Neural progenitor cell (in vitro differentiated cells): ENCODE results near the gene GYG1. TPM values are rescaled to one million over a fixed set of nuclear protein-coding genes. Genes with fewer than 3 reads are reported as not detected.
A peak's percentile ranks its signal among the peaks of the same experiment; 100 is the strongest.

Experiments
- DNase-seq: peaks from one replicate; pipeline ENCODE4 v3.0.0-alpha.2; 2016; ENCODE audit warnings: low spot score
- H2AFZ ChIP-seq: fragments of 200-600 bp; sonication (generic); replicated peaks from 2 replicates; pipeline ENCODE4 v1.6.1; 2016; ENCODE audit warnings: antibody characterized with exemption
- H3F3A ChIP-seq: fragments of 200-600 bp; sonication (generic); 2 replicates; pipeline ENCODE4 v1.6.1; 2016; ENCODE audit warnings: antibody characterized with exemption, low read depth
- H3K27ac ChIP-seq: fragments of 200-600 bp; sonication (generic); 2 replicates; pipeline ENCODE4 v1.5.1; 2016; ENCODE audit warnings: mild to moderate bottlenecking
- H3K27me3 ChIP-seq: fragments of 200-600 bp; sonication (generic); 2 replicates; pipeline ENCODE4 v1.6.1; 2016; ENCODE audit warnings: mild to moderate bottlenecking, moderate library complexity
- H3K36me3 ChIP-seq: fragments of 200-600 bp; sonication (generic); 2 replicates; pipeline ENCODE4 v1.5.1; 2016
- H3K4me1 ChIP-seq: fragments of 200-600 bp; sonication (generic); 2 replicates; pipeline ENCODE4 v1.6.1; 2016; ENCODE audit warnings: mixed run types
- H3K4me2 ChIP-seq: fragments of 200-600 bp; sonication (generic); 2 replicates; pipeline ENCODE4 v1.6.1; 2016
- H3K4me3 ChIP-seq: fragments of 200-600 bp; sonication (generic); 2 replicates; pipeline ENCODE4 v1.5.1; 2016
- H3K79me2 ChIP-seq: fragments of 200-600 bp; sonication (generic); 2 replicates; pipeline ENCODE4 v1.6.1; 2016; ENCODE audit warnings: low read depth
- H3K9ac ChIP-seq: fragments of 200-600 bp; sonication (generic); 2 replicates; pipeline ENCODE4 v1.6.1; 2016
- H3K9me3 ChIP-seq: fragments of 200-600 bp; sonication (generic); 2 replicates; pipeline ENCODE4 v1.5.1; 2016; ENCODE audit warnings: low read depth
- H4K20me1 ChIP-seq: fragments of 200-600 bp; sonication (generic); 2 replicates; pipeline ENCODE4 v1.6.1; 2016; ENCODE audit warnings: low read depth
- H3K27ac Mint-ChIP-seq: 3 replicates; pipeline ENCODE4 v1.8.0; 2021; ENCODE audit warnings: mixed read lengths
- H3K27me3 Mint-ChIP-seq: 2 replicates; pipeline ENCODE4 v1.8.0; 2022; ENCODE audit warnings: low read depth, mild to moderate bottlenecking, inconsistent platforms, moderate library complexity, mixed read lengths; ENCODE audit not compliant: insufficient read depth
- H3K36me3 Mint-ChIP-seq: 3 replicates; pipeline ENCODE4 v1.8.0; 2021; ENCODE audit warnings: mixed read lengths
- H3K4me1 Mint-ChIP-seq: 3 replicates; pipeline ENCODE4 v1.8.0; 2021; ENCODE audit warnings: mixed read lengths
- H3K4me3 Mint-ChIP-seq: 3 replicates; pipeline ENCODE4 v1.8.0; 2021; ENCODE audit warnings: mild to moderate bottlenecking, moderate library complexity, mixed read lengths
- H3K9me3 Mint-ChIP-seq: 3 replicates; pipeline ENCODE4 v1.8.0; 2020; ENCODE audit warnings: mixed read lengths
- CTCF ChIP-seq: fragments of 200-600 bp; sonication (generic); IDR thresholded peaks from 2 replicates; pipeline ENCODE4 v1.5.1; 2017; ENCODE audit warnings: antibody characterized with exemption, mild to moderate bottlenecking
- EZH2 ChIP-seq: fragments of 200-600 bp; sonication (generic); IDR thresholded peaks from 2 replicates; pipeline ENCODE4 v1.6.1; 2017; ENCODE audit warnings: antibody characterized with exemption, mild to moderate bottlenecking, moderate library complexity
- EZH2phosphoT487 ChIP-seq: fragments of 200-600 bp; sonication (generic); IDR thresholded peaks from 2 replicates; pipeline ENCODE4 v1.6.1; 2017; ENCODE audit warnings: antibody characterized with exemption
- total RNA-seq: library from RNA; depleted of rRNA; stranded (reverse); fragments of >200 nt; gene quantifications from 2 replicates; pipeline ENCODE4 v1.2.3, GENCODE V29; 2015; ENCODE audit warnings: low replicate concordance

Gene GYG1
- total RNA-seq, 1 donor from 2014 or later, result 22.0 TPM

DNA sequence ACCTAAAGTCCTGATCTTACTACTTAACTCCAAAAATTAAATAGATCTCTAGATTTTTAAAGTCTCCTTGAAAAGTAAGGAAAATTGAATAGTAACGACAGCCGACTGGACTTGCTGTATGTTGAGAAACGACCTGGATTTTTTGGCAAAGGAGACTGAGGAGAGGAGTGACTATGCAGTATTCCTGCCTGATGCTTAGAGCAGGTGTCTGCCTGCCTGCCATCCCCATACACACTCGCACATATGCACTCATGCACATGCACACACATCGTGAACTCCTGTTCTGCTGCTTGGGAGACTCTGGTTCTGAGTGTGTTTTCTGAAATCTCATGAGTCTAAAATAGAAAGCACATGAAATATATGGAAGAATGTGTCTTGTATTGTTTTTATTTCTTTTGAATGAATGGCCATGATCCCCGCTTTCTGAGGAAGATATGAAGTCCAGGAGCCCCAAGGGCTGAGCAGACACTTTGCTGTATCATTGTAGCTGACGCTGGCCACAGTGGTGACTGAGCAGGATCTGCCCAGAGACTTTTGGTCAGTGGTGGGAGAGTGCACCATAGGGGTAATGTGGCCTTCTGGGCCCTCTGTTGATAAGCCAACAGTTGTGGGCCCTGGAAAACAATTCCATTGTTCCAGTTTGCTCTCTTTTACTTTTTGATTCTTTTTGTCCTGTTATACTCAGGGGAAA lies 16.4 kb downstream of the GYG1 start:
- peaks cover 14% of the 10 kb centered on the region for H3K36me3 Mint-ChIP-seq
- no peaks in the 10 kb centered on the region for H3K4me1 ChIP-seq
- H3K27ac ChIP-seq, result no peak overlapping the region
- H3K4me1 Mint-ChIP-seq, result peaks cover 18% of the 10 kb centered on the region
- H3K9ac ChIP-seq, result no peak overlapping the region
- H2AFZ ChIP-seq, result no peak overlapping the region
- H3K9me3 ChIP-seq, result no peaks in the 10 kb centered on the region
- H3K27ac Mint-ChIP-seq, result peak overlapping the region; percentile 61
- no peaks in the 10 kb centered on the region for H3K9me3 Mint-ChIP-seq
- no peaks in the 10 kb centered on the region for H3K79me2 ChIP-seq
- peaks cover 5% of the 10 kb centered on the region for H3K27me3 Mint-ChIP-seq
- no peak overlapping the region for H3K4me3 Mint-ChIP-seq
- H4K20me1 ChIP-seq, result no peaks in the 10 kb centered on the region
- H3K27me3 ChIP-seq, result no peaks in the 10 kb centered on the region
- H3K4me3 ChIP-seq, result no peak overlapping the region
- no peak for TF ChIP-seq CTCF
- no peak for TF ChIP-seq EZH2
- TF ChIP-seq EZH2phosphoT487, result no peak
- no peak for DNase-seq
- no peaks in the 10 kb centered on the region for H3F3A ChIP-seq
- H3K4me2 ChIP-seq, result no peak overlapping the region
- H3K36me3 ChIP-seq, result no peaks in the 10 kb centered on the region

- peaks cover 5% of the 10 kb centered on the region for H3K27me3 Mint-ChIP-seq
- Histone ChIP-seq H3K4me1 (no peaks in the 10 kb centered on the region), H2AFZ (no peak overlapping the region), H3K27ac (no peak overlapping the region), H3K27me3 (no peaks in the 10 kb centered on the region), H3K36me3 (no peaks in the 10 kb centered on the region), H4K20me1 (no peaks in the 10 kb centered on the region), H3F3A (no peaks in the 10 kb centered on the region), H3K4me2 (no peak overlapping the region), H3K79me2 (no peaks in the 10 kb centered on the region), H3K9me3 (no peaks in the 10 kb centered on the region), H3K4me3 (no peak overlapping the region), H3K9ac (no peak overlapping the region)
- H3K27ac Mint-ChIP-seq, result no peak overlapping the region
- no peak for DNase-seq
- no peaks in the 10 kb centered on the region for H3K9me3 Mint-ChIP-seq
- TF ChIP-seq EZH2phosphoT487, result no peak
- TF ChIP-seq CTCF, result no peak
- TF ChIP-seq EZH2, result no peak
- H3K4me1 Mint-ChIP-seq, result peaks cover 5% of the 10 kb centered on the region
- peaks cover 17% of the 10 kb centered on the region for H3K36me3 Mint-ChIP-seq
- H3K4me3 Mint-ChIP-seq, result no peak overlapping the region
Observed at GRCh38 chr3:149009732-149010131, 18.4 kb downstream of the GYG1 start.

- Histone ChIP-seq H3K36me3 (no peaks in the 10 kb centered on the region), H3F3A (no peaks in the 10 kb centered on the region), H3K4me1 (no peaks in the 10 kb centered on the region), H4K20me1 (no peaks in the 10 kb centered on the region), H2AFZ (no peak overlapping the region), H3K79me2 (no peaks in the 10 kb centered on the region), H3K4me2 (no peak overlapping the region), H3K27ac (no peak overlapping the region), H3K9ac (no peak overlapping the region), H3K4me3 (no peak overlapping the region), H3K9me3 (no peaks in the 10 kb centered on the region), H3K27me3 (no peaks in the 10 kb centered on the region)
- peaks cover 3% of the 10 kb centered on the region for H3K4me1 Mint-ChIP-seq
- no peaks in the 10 kb centered on the region for H3K9me3 Mint-ChIP-seq
- TF ChIP-seq EZH2 (no peak), EZH2phosphoT487 (no peak), CTCF (no peak)
- DNase-seq, result no peak
- peak overlapping the region; percentile 13 for H3K27ac Mint-ChIP-seq
- no peak overlapping the region for H3K4me3 Mint-ChIP-seq
- peaks cover 17% of the 10 kb centered on the region for H3K36me3 Mint-ChIP-seq
- peaks cover 5% of the 10 kb centered on the region for H3K27me3 Mint-ChIP-seq
Observed at GRCh38 chr3:149010504-149010951, 19.2 kb downstream of the GYG1 start.
